ENCODE results near the gene TBC1D2B. TPM values are rescaled to one million over a fixed set of nuclear protein-coding genes. Genes with fewer than 3 reads are reported as not detected.

TBC1D2B gene
- polyA plus RNA-seq, 1 donor from 2014 or later = 9.4 TPM

- Histone ChIP-seq H3K36me3 (ENCODE audit: insufficient read depth, low read length) (no peaks in the 10 kb centered on the region), H2AFZ (ENCODE audit: low read depth, low read length) (no peak overlapping the region), H3K27me3 (ENCODE audit: insufficient read depth, low read depth, low read length) (no peaks in the 10 kb centered on the region), H3K4me2 (ENCODE audit: low read length) (no peak overlapping the region), H3K9me3 (ENCODE audit: low read length) (no peaks in the 10 kb centered on the region), H4K20me1 (ENCODE audit: insufficient read depth) (no peaks in the 10 kb centered on the region), H3F3A (ENCODE audit: insufficient read depth, low read length, poor library complexity, severe bottlenecking) (no peaks in the 10 kb centered on the region), H3K9me2 (ENCODE audit: insufficient read depth, low read length) (no peaks in the 10 kb centered on the region), H3K27ac (ENCODE audit: low read length) (no peak overlapping the region), H3K4me3 (ENCODE audit: low read length) (no peak overlapping the region), H3K79me2 (replicated peaks; ENCODE audit: insufficient read depth, low read length) (no peaks in the 10 kb centered on the region), H3K9ac (ENCODE audit: low read length) (no peak overlapping the region)
- no peak for TF ChIP-seq EP300 (conservative IDR thresholded peaks at IDR 0.05; ENCODE audit: poor library complexity, severe bottlenecking)
- no peak for TF ChIP-seq MXI1 (conservative IDR thresholded peaks at IDR 0.05; ENCODE audit: poor library complexity, severe bottlenecking)
- TF ChIP-seq TAF1 (IDR thresholded peaks at IDR 0.05; ENCODE audit: low read depth) = no peak
- no peak for TF ChIP-seq EZH2 (IDR thresholded peaks at IDR 0.05; ENCODE audit: borderline replicate concordance, insufficient read depth, low read length, poor library complexity, severe bottlenecking)
- TF ChIP-seq RAD21 (conservative IDR thresholded peaks at IDR 0.05) = no peak
- no peak for TF ChIP-seq REST (IDR thresholded peaks at IDR 0.05; ENCODE audit: borderline replicate concordance)
- TF ChIP-seq SMC3 (conservative IDR thresholded peaks at IDR 0.05; ENCODE audit: poor library complexity) = no peak
- TF ChIP-seq POLR2AphosphoS5 (IDR thresholded peaks at IDR 0.05) = no peak
- no peak for TF ChIP-seq CTCF (IDR thresholded peaks at IDR 0.05; ENCODE audit: poor library complexity, severe bottlenecking)
Measured at GRCh38 chr15:78002996-78003395, 74.5 kb downstream of the TBC1D2B start.

- no peaks in the 10 kb centered on the region for H3K36me3 ChIP-seq (ENCODE audit: insufficient read depth, low read length)
- no peak overlapping the region for H3K4me3 ChIP-seq (ENCODE audit: low read length)
- H3K27me3 ChIP-seq (ENCODE audit: insufficient read depth, low read depth, low read length) = no peaks in the 10 kb centered on the region
- no peak overlapping the region for H3K9ac ChIP-seq (ENCODE audit: low read length)
- H3K4me2 ChIP-seq (ENCODE audit: low read length) = no peak overlapping the region
- H4K20me1 ChIP-seq (ENCODE audit: insufficient read depth) = no peaks in the 10 kb centered on the region
- H3K9me3 ChIP-seq (ENCODE audit: low read length) = no peaks in the 10 kb centered on the region
- no peak overlapping the region for H3K27ac ChIP-seq (ENCODE audit: low read length)
- no peaks in the 10 kb centered on the region for H3K79me2 ChIP-seq (replicated peaks; ENCODE audit: insufficient read depth, low read length)
- H3F3A ChIP-seq (ENCODE audit: insufficient read depth, low read length, poor library complexity, severe bottlenecking) = no peaks in the 10 kb centered on the region
- H2AFZ ChIP-seq (ENCODE audit: low read depth, low read length) = no peak overlapping the region
- no peaks in the 10 kb centered on the region for H3K9me2 ChIP-seq (ENCODE audit: insufficient read depth, low read length)
- TF ChIP-seq MXI1 (conservative IDR thresholded peaks at IDR 0.05; ENCODE audit: poor library complexity, severe bottlenecking) = no peak
- TF ChIP-seq POLR2AphosphoS5 (IDR thresholded peaks at IDR 0.05) = no peak
- no peak for TF ChIP-seq EZH2 (IDR thresholded peaks at IDR 0.05; ENCODE audit: borderline replicate concordance, insufficient read depth, low read length, poor library complexity, severe bottlenecking)
- no peak for TF ChIP-seq REST (IDR thresholded peaks at IDR 0.05; ENCODE audit: borderline replicate concordance)
- TF ChIP-seq CTCF (IDR thresholded peaks at IDR 0.05; ENCODE audit: poor library complexity, severe bottlenecking) = no peak
- TF ChIP-seq TAF1 (IDR thresholded peaks at IDR 0.05; ENCODE audit: low read depth) = no peak
- no peak for TF ChIP-seq RAD21 (conservative IDR thresholded peaks at IDR 0.05)
- no peak for TF ChIP-seq EP300 (conservative IDR thresholded peaks at IDR 0.05; ENCODE audit: poor library complexity, severe bottlenecking)
- TF ChIP-seq SMC3 (conservative IDR thresholded peaks at IDR 0.05; ENCODE audit: poor library complexity) = no peak
Measured at GRCh38 chr15:78001656-78002055, 75.9 kb downstream of the TBC1D2B start.

Measured in neural cell (in vitro differentiated cells).